Kasumi-1 (cell line): ENCODE results near the gene APAF1.
"Not testable (repeated sequence)": the region's sequence is repeated elsewhere in the genome, so short reads cannot be mapped to it uniquely, and the experiment has no call there.

Source experiments
- DNase-seq, 2 experiments: peaks; one replicate each; lab custom pipeline; 2025; lab: John Stamatoyannopoulos, UW

APAF1 gene

GRCh38 chr12:98644712-98645571 lies at the start of gene APAF1, which contains the start of gene IKBIP:
APAF1 (plus strand) TSS chr12:98645290; CDS start chr12:98648360, 3,070 bp downstream.
IKBIP (minus strand) TSS chr12:98644788; CDS start chr12:98644701, 87 bp downstream.
- peak; percentile 89 to 90 for DNase-seq

GRCh38 chr12:98597313-98597712 lies 47.8 kb upstream of the APAF1 start:
- not testable (repeated sequence) for DNase-seq

- DNase-seq: no peak
Observed at GRCh38 chr12:98601924-98602323, 43.2 kb upstream of the APAF1 start.

- peak; percentile 53 to 57 for DNase-seq
Observed at GRCh38 chr12:98606359-98606988, 38.6 kb upstream of the APAF1 start.

- DNase-seq: no peak
Observed at GRCh38 chr12:98610596-98610995, 34.5 kb upstream of the APAF1 start.

GRCh38 chr12:98612696-98613334 lies 32.3 kb upstream of the APAF1 start:
- DNase-seq: peak in 1 of 2 experiments; percentile 47

- peak; percentile 83 to 90 for DNase-seq
Observed at GRCh38 chr12:98618952-98619351, 26.1 kb upstream of the APAF1 start.

- DNase-seq: no peak
Observed at GRCh38 chr12:98635657-98636323, 9.3 kb upstream of the APAF1 start.

- no peak for DNase-seq
Observed at GRCh38 chr12:98637068-98637467, 8.0 kb upstream of the APAF1 start.

GRCh38 chr12:98638009-98638408 lies 7.1 kb upstream of the APAF1 start:
- DNase-seq: no peak

GRCh38 chr12:98639491-98639890 lies 5.6 kb upstream of the APAF1 start:
- DNase-seq: no peak

- DNase-seq: not testable (repeated sequence)
Observed at GRCh38 chr12:98642801-98643200, 2.3 kb upstream of the APAF1 start.

GRCh38 chr12:98644433-98644711 lies 718 bp upstream of the APAF1 start:
- DNase-seq: no peak

- DNase-seq: peak; percentile 56 to 73
Observed at GRCh38 chr12:98645572-98646067, 530 bp downstream of the APAF1 start.

GRCh38 chr12:98646294-98647090 lies 1.4 kb downstream of the APAF1 start:
- peak; percentile 36 to 37 for DNase-seq

- DNase-seq: no peak
Observed at GRCh38 chr12:98651328-98651727, 6.2 kb downstream of the APAF1 start.

GRCh38 chr12:98653866-98654493 lies 8.9 kb downstream of the APAF1 start:
- peak; percentile 73 to 86 for DNase-seq

GRCh38 chr12:98656289-98657101 lies 11.4 kb downstream of the APAF1 start:
- no peak for DNase-seq

GRCh38 chr12:98660521-98660920 lies 15.4 kb downstream of the APAF1 start:
- DNase-seq: no peak

- DNase-seq: no peak
Observed at GRCh38 chr12:98669751-98670150, 24.7 kb downstream of the APAF1 start.
